Activated gamma-delta T cell treated with Interleukin-2 at 50 U/mL for 16 hours (primary cell): ENCODE results near the gene ARL5A.
"Not testable (repeated sequence)": the region's sequence is repeated elsewhere in the genome, so short reads cannot be mapped to it uniquely, and the experiment has no call there.

Experiments used
- DNase-seq: peaks from one replicate; pipeline ENCODE4 v3.0.0-alpha.2; 2020

Gene ARL5A

DNA sequence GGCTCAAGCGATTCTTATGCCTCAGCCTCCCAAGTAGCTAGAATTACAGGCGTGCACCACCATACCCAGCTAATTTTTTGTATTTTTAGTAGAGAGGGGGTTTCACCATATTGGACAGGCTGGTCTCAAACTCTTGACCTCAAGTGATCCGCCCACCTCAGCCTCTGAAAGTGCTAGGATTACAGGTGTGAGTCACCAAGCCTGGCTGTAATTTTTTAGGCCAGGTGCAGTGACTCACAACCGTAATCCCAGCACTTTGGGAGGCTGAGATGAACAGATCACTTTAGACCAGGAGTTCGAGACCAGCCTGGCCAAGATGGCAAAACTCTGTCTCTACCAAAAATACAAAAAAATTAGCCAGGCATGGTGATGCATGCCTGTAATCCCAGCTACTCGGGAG lies 33.8 kb downstream of the ARL5A start:
- DNase-seq: not testable (repeated sequence)

DNA sequence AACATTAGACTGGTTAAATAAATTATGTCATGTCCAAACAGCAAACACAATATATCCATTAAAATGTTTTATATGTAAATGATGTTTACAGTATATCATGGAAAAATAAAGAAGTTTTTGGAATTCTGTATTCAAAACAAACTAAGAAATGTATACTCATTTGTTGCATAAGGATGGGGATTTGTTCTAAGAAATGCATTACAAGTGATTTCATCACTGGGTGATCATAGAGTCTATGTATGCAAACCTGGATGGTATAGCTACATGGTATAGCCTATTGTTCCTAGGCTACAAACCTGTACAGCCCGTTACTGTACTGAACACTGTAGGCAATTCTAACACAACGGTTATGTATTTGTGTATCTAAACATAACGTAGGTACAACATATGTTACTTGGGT lies 35.1 kb downstream of the ARL5A start:
- no peak for DNase-seq

DNA sequence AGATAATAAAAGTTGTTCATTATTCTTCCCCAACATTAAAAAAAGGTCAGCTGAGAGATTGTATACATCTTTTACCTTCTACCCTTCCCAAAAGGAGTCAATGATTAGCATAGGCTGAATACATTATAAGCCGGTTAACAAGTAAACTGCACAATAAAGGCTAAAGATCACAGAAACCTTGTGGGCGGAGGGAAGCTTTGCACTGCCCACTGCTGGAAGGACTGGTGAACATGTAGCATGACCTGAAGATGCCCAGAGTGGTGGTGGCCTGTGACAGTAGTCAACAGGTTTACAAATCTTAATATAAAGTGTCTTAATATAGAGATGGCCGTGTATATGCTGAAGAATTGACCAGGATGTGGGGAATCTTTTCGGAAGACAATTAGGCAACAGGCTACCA lies 35.6 kb downstream of the ARL5A start:
- no peak for DNase-seq

DNA sequence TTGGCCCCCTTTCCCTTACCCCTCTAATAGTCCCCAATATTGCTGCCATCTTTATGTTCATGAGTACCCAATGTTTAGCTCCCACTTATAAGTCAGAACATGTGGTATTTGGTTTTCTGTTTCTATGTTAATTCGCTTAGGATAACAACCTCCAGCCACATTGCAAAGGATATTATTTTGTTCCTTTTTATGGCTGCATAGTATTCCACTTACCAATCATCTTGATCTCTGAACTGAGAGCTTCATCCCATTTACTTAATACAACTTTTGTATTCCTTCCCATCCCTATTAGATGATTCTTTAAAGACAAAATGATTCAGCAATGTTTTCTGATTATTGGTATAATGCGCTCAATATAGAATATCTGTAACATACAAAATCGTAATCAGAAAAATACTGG lies 36.7 kb downstream of the ARL5A start:
- no peak for DNase-seq

DNA sequence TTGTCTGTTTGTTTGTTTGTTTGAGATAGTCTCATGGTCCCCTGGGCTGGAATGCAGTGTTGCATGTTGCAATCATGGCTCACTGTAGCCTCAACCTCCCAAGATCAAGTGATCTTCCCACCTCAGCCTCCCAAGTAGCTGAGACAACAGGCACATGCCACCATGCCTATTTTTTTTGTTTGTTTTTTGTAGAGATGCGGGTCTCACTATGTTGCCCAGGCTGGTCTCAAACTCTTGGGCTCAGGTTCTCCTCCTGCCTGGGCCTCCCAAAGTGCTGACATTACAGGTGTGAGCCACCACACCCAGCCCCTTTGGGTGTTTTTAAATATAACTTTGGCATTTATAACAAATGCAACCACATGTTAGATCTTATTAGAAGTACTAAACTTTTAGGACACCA lies 37.5 kb downstream of the ARL5A start:
- DNase-seq: no peak

DNA sequence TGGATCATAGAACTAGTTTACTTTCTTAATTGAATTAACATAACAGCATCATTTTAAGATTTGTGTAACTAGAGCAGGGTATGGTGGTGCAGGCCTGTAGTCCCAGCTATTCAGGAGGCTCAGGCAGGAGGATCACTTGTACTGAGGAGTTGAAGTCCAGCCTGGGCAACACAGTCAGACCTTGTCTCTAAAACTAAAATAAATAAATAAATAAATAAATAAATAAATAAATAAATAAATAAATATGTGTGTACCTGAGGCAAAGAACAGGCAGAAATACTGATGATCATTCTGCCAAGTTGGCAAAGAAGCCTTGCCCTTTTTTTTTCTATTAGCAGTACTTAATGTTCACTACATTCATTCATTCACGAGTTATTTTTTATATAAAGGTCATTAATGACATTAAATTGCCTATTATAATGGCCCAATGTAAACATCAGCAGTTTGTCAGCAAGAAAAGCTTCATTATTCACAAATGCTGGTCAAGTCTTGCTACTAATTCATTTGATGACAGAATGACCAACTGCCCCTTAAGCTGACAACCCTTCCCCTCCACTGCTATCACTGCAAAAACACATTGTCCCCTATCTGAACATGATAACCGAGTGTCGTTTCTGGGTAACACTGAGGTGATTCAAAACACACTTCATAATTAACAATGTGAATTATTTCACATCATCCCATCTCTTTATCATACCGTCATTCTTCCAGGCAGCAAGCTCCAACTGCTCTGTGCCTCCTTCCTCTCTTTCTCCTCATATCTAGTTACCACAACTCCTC lies 39.0 kb downstream of the ARL5A start:
- DNase-seq: no peak

DNA sequence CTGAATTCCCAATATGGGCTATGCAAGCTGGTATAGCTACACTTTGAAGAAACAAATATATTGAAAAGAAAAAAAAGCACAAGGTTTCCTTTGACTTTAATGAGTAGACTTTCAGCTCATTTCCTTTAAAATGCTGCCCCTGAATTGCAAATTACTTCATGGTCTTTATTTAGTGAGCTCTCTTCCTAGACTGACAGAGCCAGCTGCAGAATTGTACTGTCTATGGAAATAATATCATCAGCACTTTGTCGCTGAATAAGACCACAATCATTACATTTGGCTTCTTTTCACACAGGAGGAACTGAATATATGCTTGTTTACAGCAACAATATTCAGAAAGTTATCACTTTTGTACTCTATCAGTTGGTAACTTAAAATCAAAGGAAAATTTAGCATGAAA lies 41.7 kb downstream of the ARL5A start:
- no peak for DNase-seq

DNA sequence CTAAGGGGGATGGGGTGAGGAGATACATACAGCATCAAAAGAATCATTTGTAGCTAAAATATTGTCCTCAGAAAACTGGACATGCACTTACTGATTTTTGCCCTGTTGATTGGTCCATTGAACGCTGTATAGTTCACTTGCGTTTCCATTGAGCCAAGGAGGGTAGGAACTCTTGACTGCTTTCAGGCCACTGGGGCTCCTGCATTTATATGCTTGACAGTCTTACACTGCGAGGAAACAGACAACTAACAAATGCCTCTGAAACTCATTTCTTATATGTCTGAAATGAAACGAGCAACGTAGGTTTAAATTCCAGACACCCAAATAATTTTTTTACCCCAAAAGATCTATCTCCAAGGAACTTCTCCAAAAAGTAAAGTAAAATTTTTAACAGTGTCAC lies 42.1 kb downstream of the ARL5A start:
- DNase-seq: no peak

DNA sequence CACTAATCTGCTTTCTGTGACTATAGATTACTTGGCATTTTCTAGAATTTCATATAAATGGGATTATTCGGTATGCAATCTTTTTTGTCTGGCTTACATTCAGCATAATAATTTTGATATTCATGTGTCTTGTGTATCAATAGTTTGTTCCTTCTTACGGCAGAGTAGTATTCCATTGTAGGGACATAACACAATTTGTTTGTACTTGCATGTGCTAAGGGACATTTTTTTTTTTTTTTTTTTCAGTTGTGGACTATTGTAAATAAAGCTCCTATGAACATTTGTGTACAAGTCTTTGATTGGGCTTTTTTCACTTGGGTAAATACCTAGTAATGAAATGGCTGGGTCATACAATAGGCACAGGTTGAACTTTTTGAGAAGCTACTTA lies 45.1 kb downstream of the ARL5A start:
- no peak for DNase-seq

DNA sequence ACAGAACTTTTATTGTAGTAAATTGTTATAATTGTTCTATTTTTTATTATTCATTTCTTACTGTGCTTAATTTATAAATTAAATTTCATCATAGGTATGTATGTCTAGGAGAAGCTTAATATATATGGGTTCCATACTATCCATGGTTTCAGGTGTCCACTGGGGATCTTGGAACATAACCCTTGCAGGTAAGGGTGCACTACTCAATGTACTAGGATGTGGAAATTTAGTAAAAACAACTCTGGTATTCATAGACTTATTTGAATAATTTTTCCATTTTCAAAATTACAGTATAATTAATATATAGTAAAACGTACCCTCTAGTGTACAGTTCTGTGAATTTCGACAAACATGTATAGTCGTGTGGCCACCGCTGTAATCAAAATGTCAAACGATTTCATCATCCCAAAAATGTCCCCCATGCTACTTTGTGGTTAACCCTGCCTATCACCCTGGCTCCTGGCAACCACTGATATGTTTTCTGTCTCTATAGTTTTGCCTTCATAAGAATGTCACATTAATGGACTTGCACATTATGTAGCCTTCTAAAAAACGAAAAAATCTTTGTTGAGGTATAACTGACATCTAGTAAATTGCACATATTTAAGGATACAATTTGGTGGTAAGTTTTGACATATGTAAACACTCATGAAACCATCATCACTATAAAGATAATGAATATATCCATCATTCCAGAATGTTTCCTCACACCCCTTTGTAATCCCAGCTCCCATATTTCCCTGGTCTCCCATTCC lies 45.7 kb downstream of the ARL5A start:
- no peak for DNase-seq

DNA sequence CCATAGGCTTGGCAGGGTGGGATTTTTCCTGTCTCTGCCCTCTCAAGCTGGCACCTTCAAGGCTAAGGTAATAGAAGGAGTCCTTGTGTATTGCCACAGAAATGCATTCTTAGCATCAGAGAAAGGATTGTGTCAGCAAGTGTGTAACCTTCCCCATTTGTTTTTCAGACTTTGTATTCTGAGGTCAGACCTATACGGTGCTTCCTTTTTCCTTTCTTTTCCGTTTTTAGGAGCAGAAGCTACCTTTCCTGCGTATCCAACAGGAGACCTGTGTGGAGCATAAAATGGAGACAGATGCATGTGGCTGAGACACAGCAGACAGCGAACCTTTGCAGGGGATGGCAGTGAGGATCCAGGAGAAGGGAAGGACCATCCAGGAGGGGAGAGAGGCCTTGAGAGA lies 46.6 kb downstream of the ARL5A start:
- no peak for DNase-seq

DNA sequence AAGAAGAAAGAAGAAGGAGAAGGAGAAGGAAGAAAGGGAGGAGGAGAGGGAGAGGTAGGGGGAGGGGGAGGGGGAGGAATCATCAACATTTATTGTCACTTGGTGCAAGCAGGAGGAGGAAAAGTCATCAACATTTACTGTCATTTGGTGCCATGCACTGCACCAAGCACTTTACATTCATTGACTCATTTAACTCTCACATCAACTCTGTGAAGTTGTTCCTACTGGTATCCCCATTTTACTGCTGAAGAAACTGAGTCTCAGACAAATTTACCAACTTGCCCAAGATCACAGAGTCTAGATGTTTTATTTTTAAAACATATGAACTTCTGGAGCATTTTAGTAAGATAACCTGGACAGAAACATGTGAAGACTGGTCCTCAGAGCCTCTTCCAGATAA lies 47.3 kb downstream of the ARL5A start:
- no peak for DNase-seq

DNA sequence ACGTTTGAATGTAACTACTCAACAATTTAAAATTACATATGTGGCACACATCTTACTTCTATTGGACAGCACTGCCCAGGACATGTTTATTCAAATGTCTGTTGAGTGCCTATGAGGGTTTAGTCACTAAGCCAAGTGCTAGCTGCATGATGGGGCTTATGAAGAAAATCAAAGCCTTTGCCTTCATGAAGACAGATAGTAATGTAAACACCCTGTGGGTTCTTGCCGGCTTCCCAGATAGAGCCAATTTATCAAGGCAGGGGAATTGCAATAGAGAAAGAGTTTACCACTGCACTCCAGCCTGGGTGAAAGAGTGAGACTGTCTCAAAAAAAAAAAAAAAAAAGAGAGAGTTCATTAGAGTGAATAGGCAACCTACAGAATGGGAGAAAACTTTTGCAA lies 50.3 kb downstream of the ARL5A start:
- no peak for DNase-seq

DNA sequence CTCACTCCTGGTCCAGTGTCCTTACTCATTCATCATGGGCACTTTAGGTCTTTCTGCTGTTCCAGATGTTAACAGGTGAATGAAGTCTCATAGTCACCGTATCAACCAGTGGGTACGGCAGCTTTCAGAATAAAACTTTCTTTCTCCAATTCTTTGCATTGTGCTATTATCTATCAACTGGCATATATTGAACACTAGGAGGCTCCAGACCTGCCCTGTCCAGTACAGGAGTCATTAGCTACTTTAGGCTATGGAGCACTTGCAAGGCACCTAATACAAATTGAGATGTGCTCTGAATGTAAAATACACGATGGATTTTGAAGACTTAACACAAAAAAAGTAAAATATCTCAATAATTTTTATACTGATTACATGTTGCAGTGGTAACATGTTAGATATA lies 50.7 kb downstream of the ARL5A start:
- no peak for DNase-seq

DNA sequence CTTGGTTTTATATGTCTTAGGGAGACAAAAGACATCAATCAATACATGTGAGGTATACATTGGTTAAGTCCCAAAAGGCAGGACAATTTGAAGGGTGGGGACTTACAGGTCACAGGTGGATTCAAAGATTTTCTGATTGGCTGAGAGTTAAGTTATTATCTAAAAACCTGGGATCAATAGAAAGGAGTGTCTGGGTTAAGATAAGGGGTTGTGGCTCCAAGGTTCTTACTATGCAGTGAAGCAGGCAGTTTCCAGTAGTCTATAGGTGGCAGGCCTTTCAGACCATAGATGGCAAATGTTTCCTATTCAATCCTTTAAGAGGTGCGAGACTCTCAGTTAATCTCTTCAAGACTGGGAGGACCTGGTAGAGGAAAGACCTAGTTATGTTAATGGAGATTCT lies 51.9 kb downstream of the ARL5A start:
- DNase-seq: no peak

DNA sequence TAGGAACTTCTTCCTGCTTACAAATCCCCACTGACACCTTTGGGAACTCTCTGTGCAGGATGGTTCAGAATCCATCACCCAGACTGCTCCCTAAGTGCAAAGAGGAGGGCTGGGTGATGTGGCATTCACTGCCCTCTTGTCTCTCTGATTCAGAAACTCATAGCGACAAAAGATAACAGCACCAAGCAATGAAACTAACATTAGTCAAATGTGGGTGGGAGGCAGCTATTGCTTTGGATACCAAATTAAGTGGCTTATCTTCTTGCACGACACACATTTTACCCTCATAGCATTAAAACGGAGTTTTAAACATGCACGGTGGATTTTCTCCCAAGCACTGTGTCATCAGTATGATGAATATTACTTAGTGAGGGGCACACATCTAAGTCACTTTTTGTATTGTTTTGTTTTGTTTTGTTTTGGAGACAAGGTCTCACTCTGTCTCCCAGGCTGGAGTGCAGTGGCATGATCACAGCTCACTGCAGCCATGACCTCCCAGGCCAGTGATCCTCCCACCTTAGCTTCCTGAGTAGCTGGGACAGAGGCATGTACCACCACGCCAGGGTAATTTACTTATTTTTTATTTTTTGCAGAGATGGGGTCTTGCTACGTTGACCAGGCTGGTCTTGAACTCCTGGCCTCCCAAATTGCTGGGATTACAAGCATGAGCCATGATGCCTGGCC lies 53.0 kb downstream of the ARL5A start:
- DNase-seq: no peak

DNA sequence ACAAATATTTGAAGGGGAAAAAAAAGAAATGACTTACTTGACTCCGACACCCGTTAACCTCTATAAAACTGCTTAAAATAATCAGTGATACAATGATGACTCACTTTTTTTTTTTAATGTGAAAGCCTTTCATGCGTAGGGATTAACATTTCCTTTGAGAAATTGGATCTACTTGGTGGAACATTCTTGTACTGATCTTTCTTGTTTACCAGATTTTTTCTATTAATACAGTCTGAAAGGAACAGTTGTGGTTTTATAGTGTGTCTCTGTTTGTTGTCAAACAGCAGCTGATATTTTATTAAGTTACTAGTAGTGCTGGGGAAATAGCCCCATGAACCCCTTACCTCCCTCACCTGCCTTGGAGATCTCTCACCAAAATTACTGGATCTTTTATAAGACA lies 53.7 kb downstream of the ARL5A start:
- no peak for DNase-seq

DNA sequence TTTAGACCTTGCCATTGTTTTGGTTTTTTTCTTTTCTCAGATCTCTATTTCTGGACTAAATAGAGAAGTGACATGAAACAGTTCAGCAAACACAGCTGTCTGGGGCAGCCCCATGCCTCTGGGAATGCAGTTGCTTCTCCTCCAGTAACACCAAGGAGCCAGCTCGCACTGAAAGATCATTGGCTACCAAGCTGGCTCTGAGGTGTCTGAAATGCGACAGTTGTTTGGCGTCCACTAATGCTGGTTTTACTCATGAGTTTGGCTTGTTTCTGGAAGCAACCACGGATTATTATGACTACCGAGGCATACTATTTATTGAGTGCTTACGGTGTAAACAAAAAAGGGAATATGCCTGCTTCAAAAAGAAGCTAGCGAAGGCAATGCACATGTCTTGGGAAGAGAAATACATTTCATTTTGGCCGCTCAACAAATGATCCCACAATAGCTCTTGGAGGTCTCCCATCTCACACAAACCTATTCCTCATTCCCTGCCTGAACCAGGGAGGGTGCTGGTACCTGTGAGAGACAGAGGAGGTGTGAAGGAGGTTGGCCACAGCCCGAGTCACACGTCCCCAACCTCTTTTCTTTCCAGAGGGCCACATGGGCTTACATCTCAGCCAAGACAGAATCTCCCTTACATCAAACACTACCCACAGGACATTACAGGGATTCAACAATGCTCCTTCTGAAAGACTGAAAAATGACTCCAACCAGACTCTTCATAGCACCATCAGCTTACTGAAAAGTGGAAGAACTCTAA lies 56.4 kb downstream of the ARL5A start:
- DNase-seq: no peak

DNA sequence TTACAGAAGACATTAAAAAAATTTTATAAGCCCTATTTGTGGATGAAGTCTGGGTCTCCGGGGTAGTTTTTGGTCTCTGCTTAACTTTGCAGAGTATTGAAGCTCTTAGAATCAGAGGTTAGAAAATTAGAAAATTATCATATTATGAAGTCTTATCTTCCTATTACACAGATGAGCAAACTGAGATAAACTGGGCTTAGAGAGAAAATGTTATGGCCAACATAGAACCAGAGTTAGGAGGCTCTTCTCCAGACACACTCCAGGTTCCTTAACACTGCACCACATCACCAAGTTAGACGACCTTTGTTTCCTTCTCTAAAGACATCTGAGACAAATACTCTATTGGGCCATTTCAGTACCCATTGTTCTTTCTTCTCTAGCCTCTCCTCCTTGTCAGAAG lies 57.2 kb downstream of the ARL5A start:
- no peak for DNase-seq

DNA sequence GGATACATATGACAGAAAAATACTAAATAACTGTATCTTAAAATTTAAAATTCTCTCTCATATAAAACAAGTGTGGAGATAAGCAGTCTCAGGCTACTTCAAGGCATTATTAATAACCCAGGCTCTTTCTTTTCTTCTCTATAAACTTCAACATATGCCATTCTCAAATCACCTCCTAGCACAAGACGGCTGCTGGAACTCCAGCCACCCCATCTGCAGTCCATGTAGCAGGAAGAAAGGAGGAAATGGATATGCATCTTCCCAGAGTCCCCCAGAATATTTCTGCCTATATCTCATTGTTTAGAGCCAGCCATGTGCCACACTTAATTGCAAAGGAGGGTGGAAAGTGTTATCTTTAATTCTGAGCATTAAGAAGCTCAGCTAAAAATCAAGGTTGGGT lies 58.6 kb downstream of the ARL5A start:
- no peak for DNase-seq

DNA sequence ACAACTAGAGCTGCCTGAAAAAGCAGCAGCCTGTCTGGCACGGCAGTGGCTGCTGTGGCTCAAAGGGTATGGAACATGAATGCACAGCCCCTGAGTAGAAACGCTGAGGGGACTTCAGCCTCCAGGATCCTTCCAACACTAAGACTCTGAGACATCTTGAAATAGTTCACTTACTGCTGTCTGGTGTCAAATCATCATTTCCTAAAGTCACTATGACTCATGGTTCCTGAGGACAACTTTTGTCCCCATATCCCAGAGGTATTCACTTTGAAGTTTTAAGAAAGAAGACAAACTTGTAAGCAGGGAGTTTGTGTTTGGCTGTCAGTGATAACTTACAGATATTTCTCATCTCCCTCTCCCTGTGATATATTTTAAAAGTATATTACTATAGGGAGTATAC lies 60.7 kb downstream of the ARL5A start:
- no peak for DNase-seq

DNA sequence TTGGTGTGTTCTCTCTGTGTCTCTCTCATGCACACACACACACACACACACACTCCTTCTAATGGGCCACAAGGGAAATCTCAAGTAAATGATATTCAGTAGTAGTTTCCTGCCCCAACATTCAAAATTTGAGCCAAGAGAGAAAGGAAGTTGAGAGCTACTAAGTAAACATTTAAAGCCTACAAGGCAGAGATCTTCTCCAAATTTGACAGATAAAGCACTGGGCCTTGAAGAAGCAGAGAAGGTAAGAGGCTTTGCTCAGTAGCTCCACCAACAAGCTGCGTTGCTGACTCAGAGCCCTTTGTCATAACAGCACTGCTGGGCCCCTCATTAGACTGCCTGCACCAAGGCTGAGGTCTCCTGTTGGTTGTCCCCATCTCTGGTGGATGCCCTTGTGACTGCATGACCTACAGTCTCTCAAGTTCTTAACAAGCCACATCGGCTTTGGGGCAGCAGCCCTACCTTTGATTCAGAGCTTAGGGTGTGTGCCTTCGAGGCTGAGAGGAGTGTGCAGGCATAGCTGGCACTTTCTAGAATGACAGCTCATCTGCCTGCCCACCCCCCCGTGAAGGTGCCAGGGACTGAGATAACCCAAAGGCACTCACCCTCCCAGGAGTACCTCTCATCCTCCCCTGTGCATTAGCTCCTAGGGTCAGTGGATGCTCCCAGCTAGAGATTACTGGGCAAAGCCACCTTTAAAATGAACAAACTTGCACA lies 61.6 kb downstream of the ARL5A start:
- DNase-seq: no peak
